ENCODE results near the gene BHLHE41.

- no peak for TF ChIP-seq EZH2phosphoT487 (IDR thresholded peaks at IDR 0.05; ENCODE audit: borderline replicate concordance, low read depth)
- TF ChIP-seq RFX5 (IDR thresholded peaks at IDR 0.05; ENCODE audit: low read length): no peak
- no peak for TF ChIP-seq POLR2AphosphoS5 (IDR thresholded peaks at IDR 0.05; ENCODE audit: low read depth, low read length)
- no peak for TF ChIP-seq CTCF (IDR thresholded peaks at IDR 0.05)
- TF ChIP-seq REST (IDR thresholded peaks at IDR 0.05; ENCODE audit: low read depth, low read length): no peak
Measured at GRCh38 chr12:26092346-26093105, 32.3 kb downstream of the BHLHE41 start.
